ENCODE results near the gene STX18.

GRCh38 chr4:4480205-4480604 is 61.6 kb downstream of the STX18 start:
- TF ChIP-seq CTCF (conservative IDR thresholded peaks at IDR 0.05; ENCODE audit: low read depth in 2 of 2) (no peak), EZH2 (IDR thresholded peaks at IDR 0.05; ENCODE audit: low read depth, unreplicated experiment) (no peak), POLR2AphosphoS5 (IDR thresholded peaks at IDR 0.05; ENCODE audit: low read depth) (no peak)
